Adrenal gland (tissue), 12 donors: ENCODE results near the gene IGSF11. TPM values are rescaled to one million over a fixed set of nuclear protein-coding genes. Genes with fewer than 3 reads are reported as not detected.

Source experiments
- DNase-seq, 7 donors: peaks; one replicate each; pipeline ENCODE4 v3.0.0-alpha.2; 2019 to 2020
- H3K27ac ChIP-seq, 5 donors: fragments of 200-600 bp; sonication (generic) in 4 of 5; 1 replicate in 3 of 5; 2 replicates in 2 of 5; pipeline versions ENCODE4 v1.5.1 to v1.8.0; 2016 to 2020; ENCODE audit warnings: mild to moderate bottlenecking in 1 of 5
- H3K27me3 ChIP-seq: fragments of 200-600 bp; 2 replicates; pipeline ENCODE4 v1.8.0; 2021
- H3K36me3 ChIP-seq, 2 donors: fragments of 200-600 bp; replicated peaks in 1 of 2; 1 replicate in 1 of 2; 2 replicates in 1 of 2; pipeline versions ENCODE4 v1.5.1 to v1.8.0; 2018 to 2022
- H3K4me1 ChIP-seq, 2 donors: fragments of 200-600 bp; replicated peaks in 1 of 2; 1 replicate in 1 of 2; 2 replicates in 1 of 2; pipeline versions ENCODE4 v1.5.1 to v1.8.0; 2018 to 2021
- H3K4me3 ChIP-seq, 4 donors: fragments of 200-600 bp; sonication (generic) in 3 of 4; one replicate each; pipeline ENCODE4 v1.5.1; 2016 to 2018
- H3K9me3 ChIP-seq, 3 donors: fragments of 200-600 bp; sonication (generic) in 1 of 3; replicated peaks in 1 of 3; 1 replicate in 2 of 3; 2 replicates in 1 of 3; pipeline versions ENCODE4 v1.5.1 to v1.8.0; 2016 to 2021
- POLR2A ChIP-seq, 2 donors: fragments of 450-650 bp; IDR thresholded peaks; one replicate each; pipeline ENCODE4 v1.6.1; 2017; ENCODE audit warnings: antibody characterized with exemption in 2 of 2, mild to moderate bottlenecking in 2 of 2, moderate library complexity in 1 of 2
- WGBS, 4 donors: extraction: QIAGEN DNeasy Blood & Tissue Kit in 2 of 4; methylation state at CpG; one replicate each; pipeline versions ENCODE4 v1.1.5 to v1.1.7; 2013 to 2017; 5-methylcytosine and 5-hydroxymethylcytosine counted together
- intact Hi-C, 2 donors: fragments of 100-400 bp; cut with DNase I; formaldehyde crosslinking; loops; one replicate each; pipeline versions ENCODE4 v1.14.1 to v1.15.0; 2022 to 2023
- polyA plus RNA-seq, 3 donors: library from polyadenylated mRNA; stranded (reverse); fragments of 200-250 nt in 2 of 3; fragments of 350-450 nt in 1 of 3; fragmentation: Illumina TruSeq in 1 of 3; extraction: RNeasy Lipid Tissue Mini Kit (QIAGEN cat#74804) in 1 of 3; gene quantifications; one replicate each; pipeline ENCODE4 v1.2.3, GENCODE V29; 2013 to 2014
- total RNA-seq, 9 donors: library from RNA; depleted of rRNA in 4 of 9; stranded (reverse); fragments of >200 nt in 4 of 9; fragments of 120-200 nt in 1 of 9; fragmentation: NEBNext Ultra II Directional in 1 of 9; extraction: Animal tissue kit (Norgen Biotek cat#: 25700) in 1 of 9; gene quantifications; one replicate each; pipeline versions ENCODE4 v1.1.0 to v1.2.4, GENCODE V29; 2013 to 2023
- TF ChIP-seq, protein P1 (sequence below), 6 experiments: fragments of 450-650 bp in 4 of 6; fragments of 200-600 bp in 2 of 6; sonication (generic) in 1 of 6; IDR thresholded peaks; 1 replicate in 5 of 6; 2 replicates in 1 of 6; pipeline versions ENCODE4 v1.5.1 to v1.8.0; 2016 to 2021; ENCODE audit warnings: antibody characterized with exemption in 6 of 6, mild to moderate bottlenecking in 2 of 6, moderate library complexity in 1 of 6
- donor health status: healthy with polysubstance abuse.
- donor health status: Bipolar disorder and iron deficiency.
- donor health status: DM: yes; HTN: yes; CAD: no.
- donor health status: DM: no; HTN: no; CAD: no.
- donor health status: DM: no; HTN: no; CAD: no.
- donor health status: DM: yes; HTN: yes; CAD: no.

Gene IGSF11
- total and polyA plus RNA-seq, 12 donors = 4.1 to 31.3 (median 16.5) TPM

DNA sequence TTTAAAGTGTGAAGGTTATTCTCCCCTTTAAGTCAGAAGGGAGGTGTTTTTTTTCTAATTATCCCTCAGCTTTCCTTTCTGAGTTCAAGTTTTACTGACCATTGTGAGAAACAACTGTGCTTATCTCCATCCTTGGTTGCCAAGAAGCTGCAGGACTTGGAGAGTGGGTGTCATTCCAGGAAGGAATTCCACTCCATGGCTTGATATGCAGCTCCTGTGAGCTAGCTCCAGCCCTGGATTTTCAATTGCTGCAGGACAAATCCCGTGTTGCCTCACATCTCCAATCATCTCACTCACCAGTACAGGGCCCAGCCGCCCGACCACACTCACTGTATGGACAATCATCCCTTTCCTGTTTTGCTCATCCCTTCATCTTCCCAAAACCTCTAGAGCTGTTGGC is 122.5 kb downstream of the IGSF11 start:
- WGBS, 4 donors = 57 to 87% (median 80%) methylated on average over 3 of the region's 3 CpGs
- no peaks in the 10 kb centered on the region for H3K36me3 ChIP-seq
- intact Hi-C loops = no loop called here

DNA sequence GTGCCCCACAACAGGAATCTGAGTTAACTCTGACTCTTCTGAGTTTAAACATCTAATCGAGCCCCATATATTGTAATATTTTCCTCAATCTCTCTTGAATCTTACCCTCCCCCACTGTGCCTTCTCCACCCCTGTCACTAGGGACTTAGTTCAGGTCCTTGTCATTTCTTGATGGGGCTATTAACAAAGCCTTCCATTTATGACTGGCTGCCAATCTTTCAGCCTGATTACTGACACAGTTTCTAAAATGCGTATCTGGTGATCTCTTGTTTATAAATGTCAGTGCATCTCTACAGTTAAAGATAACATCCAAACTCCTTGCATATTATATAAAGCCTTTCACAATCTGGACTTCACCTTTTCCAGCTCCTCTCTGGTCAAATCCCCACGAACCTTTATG is 124.3 kb downstream of the IGSF11 start:
- 71 to 85% (median 83%) methylated on average over 3 of the region's 3 CpGs for WGBS, 4 donors
- no peak overlapping the region for H3K27ac ChIP-seq
- no peaks in the 10 kb centered on the region for H3K27me3 ChIP-seq
- H3K4me1 ChIP-seq = no peaks in the 10 kb centered on the region
- no peak for TF ChIP-seq POLR2A (IDR thresholded peaks at IDR 0.05)
- TF ChIP-seq, protein P1, sequence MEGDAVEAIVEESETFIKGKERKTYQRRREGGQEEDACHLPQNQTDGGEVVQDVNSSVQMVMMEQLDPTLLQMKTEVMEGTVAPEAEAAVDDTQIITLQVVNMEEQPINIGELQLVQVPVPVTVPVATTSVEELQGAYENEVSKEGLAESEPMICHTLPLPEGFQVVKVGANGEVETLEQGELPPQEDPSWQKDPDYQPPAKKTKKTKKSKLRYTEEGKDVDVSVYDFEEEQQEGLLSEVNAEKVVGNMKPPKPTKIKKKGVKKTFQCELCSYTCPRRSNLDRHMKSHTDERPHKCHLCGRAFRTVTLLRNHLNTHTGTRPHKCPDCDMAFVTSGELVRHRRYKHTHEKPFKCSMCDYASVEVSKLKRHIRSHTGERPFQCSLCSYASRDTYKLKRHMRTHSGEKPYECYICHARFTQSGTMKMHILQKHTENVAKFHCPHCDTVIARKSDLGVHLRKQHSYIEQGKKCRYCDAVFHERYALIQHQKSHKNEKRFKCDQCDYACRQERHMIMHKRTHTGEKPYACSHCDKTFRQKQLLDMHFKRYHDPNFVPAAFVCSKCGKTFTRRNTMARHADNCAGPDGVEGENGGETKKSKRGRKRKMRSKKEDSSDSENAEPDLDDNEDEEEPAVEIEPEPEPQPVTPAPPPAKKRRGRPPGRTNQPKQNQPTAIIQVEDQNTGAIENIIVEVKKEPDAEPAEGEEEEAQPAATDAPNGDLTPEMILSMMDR (IDR thresholded peaks at IDR 0.05) = no peak
- H3K9me3 ChIP-seq = no peaks in the 10 kb centered on the region
- H3K4me3 ChIP-seq = no peak overlapping the region
- no peak for DNase-seq
- intact Hi-C loops = no loop called here
- H3K36me3 ChIP-seq = no peaks in the 10 kb centered on the region

More for the DNA sequence above, 122.5 kb downstream of the IGSF11 start:
- Histone ChIP-seq H3K27ac (no peak overlapping the region), H3K4me1 (no peaks in the 10 kb centered on the region), H3K27me3 (no peaks in the 10 kb centered on the region), H3K4me3 (no peak overlapping the region), H3K9me3 (no peaks in the 10 kb centered on the region)
- TF ChIP-seq, protein P1 (IDR thresholded peaks at IDR 0.05) = no peak
- no peak for TF ChIP-seq POLR2A (IDR thresholded peaks at IDR 0.05)
- DNase-seq = no peak

DNA sequence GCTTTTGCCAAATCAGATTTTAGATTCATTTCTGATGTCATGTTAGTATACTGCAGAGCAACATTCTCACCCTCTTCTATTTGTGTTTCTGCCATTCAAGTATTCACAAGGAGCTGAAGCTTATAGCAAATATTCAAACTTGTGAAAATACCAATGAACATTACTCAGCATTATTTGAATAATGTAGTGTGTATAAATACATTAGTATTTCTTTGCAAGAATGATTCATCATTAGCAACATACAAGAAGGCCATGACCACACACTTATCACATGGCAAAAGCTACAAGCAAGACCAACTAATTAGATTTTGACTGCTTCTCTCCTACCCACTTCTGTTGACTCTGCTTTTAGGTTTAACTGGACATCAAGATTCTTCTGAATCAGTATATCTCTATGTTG is 124.9 kb downstream of the IGSF11 start:
- TF ChIP-seq POLR2A (IDR thresholded peaks at IDR 0.05) = no peak
- TF ChIP-seq, protein P1 (IDR thresholded peaks at IDR 0.05) = no peak
- no peak overlapping the region for H3K4me3 ChIP-seq
- no peaks in the 10 kb centered on the region for H3K9me3 ChIP-seq
- no peaks in the 10 kb centered on the region for H3K36me3 ChIP-seq
- no peak for DNase-seq
- intact Hi-C loops = no loop called here
- H3K4me1 ChIP-seq = no peaks in the 10 kb centered on the region
- H3K27me3 ChIP-seq = no peaks in the 10 kb centered on the region
- no peak overlapping the region for H3K27ac ChIP-seq

DNA sequence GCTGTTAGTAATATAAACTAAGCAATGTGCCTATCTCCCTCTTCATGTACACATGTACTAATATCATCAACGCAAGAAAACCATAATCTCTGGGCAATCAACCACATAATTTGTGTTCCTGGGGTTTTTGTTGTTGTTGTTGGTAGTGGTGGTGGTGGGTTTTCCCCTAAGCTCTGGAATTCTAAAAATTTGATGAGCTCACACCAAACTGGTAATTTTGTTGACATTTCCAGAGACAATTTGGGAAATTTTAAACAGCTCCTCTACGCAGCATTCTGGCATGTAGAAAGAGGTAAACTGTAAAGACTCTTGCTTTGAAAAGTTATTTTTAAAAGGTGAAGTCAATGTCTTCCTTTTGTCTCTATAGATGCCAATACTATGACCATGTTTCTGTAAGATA is 126.7 kb downstream of the IGSF11 start:
- Histone ChIP-seq H3K36me3 (no peaks in the 10 kb centered on the region), H3K4me1 (no peaks in the 10 kb centered on the region), H3K27ac (no peak overlapping the region), H3K27me3 (no peaks in the 10 kb centered on the region), H3K4me3 (no peak overlapping the region), H3K9me3 (no peaks in the 10 kb centered on the region)
- TF ChIP-seq, protein P1 (IDR thresholded peaks at IDR 0.05) = no peak
- TF ChIP-seq POLR2A (IDR thresholded peaks at IDR 0.05) = no peak
- 79 to 93% (median 90%) methylated on average over 2 of the region's 2 CpGs for WGBS, 4 donors
- intact Hi-C loops = no loop called here
- DNase-seq = no peak
